Posterior cingulate gyrus (tissue), 11 donors: Measurements from ENCODE around the gene STK32A.
"Not testable (repeated sequence)": the region's sequence is repeated elsewhere in the genome, so short reads cannot be mapped to it uniquely, and the experiment has no call there.

ENCODE experiments used
- DNase-seq, 10 donors: peaks; one replicate each; pipeline versions ENCODE4 v3.0.0 to v3.0.0-alpha.2; 2020 to 2021; ENCODE audit warnings: mixed read lengths in 3 of 10
- intact Hi-C: fragments of 100-400 bp; cut with DNase I; formaldehyde crosslinking; loops from one replicate; pipeline ENCODE4 v1.15.1; 2023

STK32A gene

DNA sequence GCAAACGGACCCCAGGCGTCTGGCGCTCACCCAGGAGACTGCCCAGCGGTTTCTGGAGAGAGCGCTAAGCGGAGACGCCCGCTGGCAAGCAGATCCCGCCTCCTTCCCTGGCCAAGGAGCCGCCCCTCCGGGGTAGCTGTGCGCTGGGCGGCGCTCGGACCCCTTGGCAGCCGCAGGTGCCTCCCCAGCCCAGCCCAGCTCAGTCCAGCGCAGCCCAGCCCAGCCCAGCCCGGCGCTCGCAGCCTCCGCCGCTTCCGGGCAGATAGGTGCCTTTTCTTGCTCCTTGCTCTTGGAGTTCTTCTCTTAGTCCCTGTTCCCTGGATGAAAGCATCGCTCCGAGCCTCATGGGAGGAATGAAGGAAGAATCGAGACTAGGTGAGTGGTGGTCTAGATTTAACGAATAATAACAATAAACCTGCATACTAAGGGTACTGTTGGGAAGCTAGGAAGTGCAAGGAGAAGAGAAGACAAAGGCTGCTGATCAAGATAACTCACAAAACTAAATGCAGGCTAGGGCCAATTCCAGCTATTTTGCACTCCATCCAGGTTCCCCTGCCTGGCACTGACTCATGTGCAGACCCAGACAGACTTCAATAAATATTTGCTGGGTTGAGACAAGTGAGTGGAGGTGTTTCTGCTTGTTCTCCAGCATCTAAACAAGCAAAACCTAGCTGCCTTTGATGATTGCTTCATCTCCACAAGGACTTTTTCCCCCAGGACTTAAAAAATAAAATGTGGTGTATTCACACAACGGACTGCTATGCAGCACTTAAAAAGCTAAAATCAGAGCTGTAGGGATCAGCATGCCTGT, at the start of gene STK32A:
STK32A (plus strand) TSS at position 202 of the 811 bp plus-strand sequence. CDS start 4,609 bp downstream, outside the sequence.
- peak; percentile 10 to 91 (median 32) for DNase-seq
- intact Hi-C loops = no loop called here

- DNase-seq = no peak
- intact Hi-C loops = loop anchor here (5.0 kb wide), 1 partner anchor 85 kb away; no protein-coding TSS in a partner anchor
Measured at GRCh38 chr5:147187099-147187540, 47.7 kb upstream of the STK32A start.

- DNase-seq = peak in 7 of 10 donors; percentile 19 to 61 (median 33)
- intact Hi-C loops = loop anchor here (2.0 to 5.0 kb wide), 3 partner anchors 86 to 656 kb away; no protein-coding TSS in a partner anchor
Measured at GRCh38 chr5:147188200-147189108, 46.4 kb upstream of the STK32A start.

GRCh38 chr5:147189109-147189424, 45.8 kb upstream of the STK32A start:
- intact Hi-C loops = loop anchor here (2.0 to 5.0 kb wide), 3 partner anchors 87 to 656 kb away; no protein-coding TSS in a partner anchor
- no peak for DNase-seq

GRCh38 chr5:147190331-147190730, 44.5 kb upstream of the STK32A start:
- intact Hi-C loops = loop anchor here (5.0 kb wide), 1 partner anchor 98 kb away; no protein-coding TSS in a partner anchor
- no peak for DNase-seq

GRCh38 chr5:147193123-147193522, 41.7 kb upstream of the STK32A start:
- intact Hi-C loops = loop anchor here (5.0 kb wide), 1 partner anchor 101 kb away; no protein-coding TSS in a partner anchor
- no peak for DNase-seq

- intact Hi-C loops = no loop called here
- DNase-seq = no peak
Measured at GRCh38 chr5:147200004-147200403, 34.8 kb upstream of the STK32A start.

DNA sequence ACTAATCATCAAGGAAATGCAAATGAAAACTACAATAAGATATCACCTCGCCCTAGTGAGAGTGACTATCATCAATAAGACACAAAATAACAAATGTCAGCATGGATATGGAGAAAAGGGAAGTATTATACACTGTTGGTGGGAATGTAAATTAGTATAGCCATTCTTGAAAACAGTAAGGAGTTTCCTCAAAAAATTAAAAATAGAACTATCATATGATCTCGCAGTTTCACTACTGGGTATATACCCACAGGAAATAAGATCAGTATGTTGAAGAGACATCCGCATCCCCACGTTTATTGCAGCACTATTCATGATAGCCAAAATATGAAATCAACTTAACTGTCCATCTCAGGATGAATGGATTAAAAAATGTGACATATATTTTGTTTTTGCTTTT, 31.6 kb upstream of the STK32A start:
- intact Hi-C loops = no loop called here
- no peak for DNase-seq

GRCh38 chr5:147204576-147204975, 30.2 kb upstream of the STK32A start:
- no peak for DNase-seq
- intact Hi-C loops = no loop called here

GRCh38 chr5:147208134-147208533, 26.7 kb upstream of the STK32A start:
- peak in 4 of 10 donors; percentile 33 to 81 (median 56) for DNase-seq

DNA sequence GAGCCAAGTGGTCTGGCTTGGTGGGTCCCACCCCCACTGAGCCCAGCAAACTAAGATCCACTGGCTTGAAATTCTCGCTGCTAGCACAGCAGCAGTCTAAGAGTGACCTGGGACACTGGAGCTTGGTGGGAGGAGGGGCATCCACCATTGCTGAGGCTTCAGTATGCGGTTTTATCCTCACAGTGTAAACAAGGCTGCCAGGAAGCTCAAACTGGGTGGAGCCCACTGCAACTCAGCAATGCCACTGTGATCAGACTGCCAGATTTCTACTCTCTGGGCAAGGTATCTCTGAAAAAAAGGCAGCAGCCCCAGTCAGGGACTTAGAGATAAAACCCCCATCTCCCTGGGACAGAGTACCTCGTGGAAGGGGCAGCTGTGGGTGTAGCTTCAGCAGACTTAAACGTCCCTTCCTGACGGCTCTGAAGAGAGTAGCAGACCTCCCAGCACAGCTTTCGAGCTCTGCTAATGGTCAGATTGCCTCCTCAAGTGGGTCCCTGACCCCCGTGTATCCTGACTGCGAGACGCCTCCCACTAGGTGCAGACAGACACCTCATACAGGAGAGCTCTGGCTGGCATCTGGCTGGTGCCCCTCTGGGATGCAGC, 18.2 kb upstream of the STK32A start:
- DNase-seq = no peak
- intact Hi-C loops = no loop called here

More at GRCh38 chr5:147208134-147208533, 26.7 kb upstream of the STK32A start:
- intact Hi-C loops = loop anchor here (5.0 kb wide), 1 partner anchor 116 kb away; no protein-coding TSS in a partner anchor

- DNase-seq = no peak
- intact Hi-C loops = loop anchor here (5.0 kb wide), 1 partner anchor 144 kb away; no protein-coding TSS in a partner anchor
Measured at GRCh38 chr5:147223343-147223742, 11.5 kb upstream of the STK32A start.

GRCh38 chr5:147223948-147224791, 10.7 kb upstream of the STK32A start:
- intact Hi-C loops = loop anchor here (2.0 to 5.0 kb wide), 2 partner anchors 143 to 355 kb away; no protein-coding TSS in a partner anchor
- peak in 3 of 10 donors; percentile 20 to 26 (median 22) for DNase-seq

GRCh38 chr5:147225938-147226337, 8.9 kb upstream of the STK32A start:
- intact Hi-C loops = loop anchor here (2.0 kb wide), 1 partner anchor 353 kb away; no protein-coding TSS in a partner anchor

GRCh38 chr5:147226512-147226911, 8.3 kb upstream of the STK32A start:
- intact Hi-C loops = no loop called here
- no peak for DNase-seq

More at GRCh38 chr5:147225938-147226337, 8.9 kb upstream of the STK32A start:
- no peak for DNase-seq

- intact Hi-C loops = no loop called here
- DNase-seq = no peak
Measured at GRCh38 chr5:147234239-147234824, 494 bp upstream of the STK32A start.

GRCh38 chr5:147240266-147240985, 5.6 kb downstream of the STK32A start:
- intact Hi-C loops = no loop called here
- DNase-seq = no peak

DNA sequence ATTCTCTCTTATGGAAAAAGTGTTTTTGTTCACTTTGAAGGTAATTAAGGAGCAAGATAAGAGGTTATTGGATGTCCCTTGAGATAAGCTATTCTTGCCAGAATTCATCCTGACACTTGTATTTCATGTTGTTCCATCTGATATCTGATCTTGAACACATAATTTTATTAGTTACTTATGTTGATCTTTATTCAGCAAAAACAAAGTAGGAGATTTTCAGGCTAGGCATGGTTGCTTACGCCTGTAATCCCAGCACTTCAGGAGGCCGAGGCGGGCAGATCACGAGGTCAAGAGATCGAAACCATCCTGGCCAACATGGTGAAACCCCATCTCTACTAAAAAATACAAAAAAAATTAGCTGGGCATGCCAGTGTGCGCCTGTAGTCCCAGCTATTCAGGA, 8.4 kb downstream of the STK32A start:
- DNase-seq, intact Hi-C loops: not testable (repeated sequence)
